GM19351 (cell line): ENCODE results near the gene CENPO.

ENCODE experiments used
- ATAC-seq: cut with Tn5 transposase; IDR thresholded peaks from one replicate; pipeline ENCODE4 v1.9.1; 2021; ENCODE audit warnings: mild to moderate bottlenecking, moderate library complexity; ENCODE audit not compliant: unreplicated experiment

The CENPO gene

GRCh38 chr2:24836206-24836605 is 43.0 kb downstream of the CENPO start:
- ATAC-seq: no peak

DNA sequence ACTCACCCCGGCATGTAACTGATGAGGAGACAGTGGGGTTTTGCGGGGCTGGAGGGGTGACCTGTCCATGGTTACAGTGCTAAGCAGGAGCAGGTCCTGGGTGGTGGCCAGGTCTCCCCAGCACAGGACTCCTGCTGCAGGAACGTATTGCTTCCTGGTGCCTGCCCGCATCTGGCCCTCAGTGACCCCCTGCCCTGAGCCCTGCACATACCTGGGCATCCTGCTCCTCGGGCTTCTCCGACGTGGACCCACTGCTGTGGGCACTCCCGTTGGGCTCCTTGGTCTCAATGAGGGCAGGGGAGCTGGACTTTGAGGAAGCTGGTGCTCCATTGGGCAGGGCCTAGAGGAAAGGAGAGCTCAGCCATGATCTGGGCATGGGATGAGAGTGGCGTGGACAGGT is 43.5 kb downstream of the CENPO start:
- no peak for ATAC-seq

GRCh38 chr2:24837996-24838513 is 44.8 kb downstream of the CENPO start:
- ATAC-seq: no peak

DNA sequence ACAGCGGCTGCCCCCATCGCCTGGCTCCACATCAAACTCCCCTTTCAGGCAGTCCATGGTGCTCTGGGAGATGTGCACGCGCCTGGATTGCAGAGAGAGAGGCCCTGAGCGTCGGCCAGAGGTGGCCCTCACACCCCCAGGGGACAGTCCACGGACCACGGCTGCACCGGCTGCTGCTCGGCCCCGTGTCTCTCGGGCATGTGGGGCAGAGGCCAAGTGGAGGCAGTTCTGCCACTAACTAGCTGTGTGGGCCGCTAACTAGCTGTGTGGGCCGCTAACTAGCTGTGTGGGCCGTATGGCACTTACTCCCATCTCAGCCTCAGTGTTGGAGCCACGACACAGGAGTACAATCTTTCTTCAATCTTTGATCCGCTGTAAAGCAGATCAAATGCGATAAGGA is 45.3 kb downstream of the CENPO start:
- no peak for ATAC-seq

DNA sequence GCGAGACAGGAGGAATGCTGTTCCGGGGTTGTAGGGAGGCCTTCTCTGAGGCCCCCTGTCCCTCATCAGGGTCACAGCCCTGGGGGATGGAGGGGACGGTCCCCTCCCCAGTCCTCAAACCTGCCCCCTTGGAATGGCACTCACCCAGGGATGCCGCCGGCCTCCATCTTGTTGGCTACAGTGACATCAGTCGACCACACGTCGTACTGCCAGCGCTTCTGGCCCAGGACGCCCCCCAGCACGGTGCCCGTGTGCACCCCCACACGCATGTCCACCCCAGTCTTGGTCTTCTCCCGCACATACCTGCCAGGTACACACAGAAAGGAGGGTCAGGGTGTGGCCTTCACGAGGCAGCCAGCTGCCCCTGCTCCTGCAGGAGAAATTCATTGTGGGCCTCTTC is 46.5 kb downstream of the CENPO start:
- ATAC-seq: no peak

- ATAC-seq: no peak
Measured at GRCh38 chr2:24840164-24840869, 47.1 kb downstream of the CENPO start.

DNA sequence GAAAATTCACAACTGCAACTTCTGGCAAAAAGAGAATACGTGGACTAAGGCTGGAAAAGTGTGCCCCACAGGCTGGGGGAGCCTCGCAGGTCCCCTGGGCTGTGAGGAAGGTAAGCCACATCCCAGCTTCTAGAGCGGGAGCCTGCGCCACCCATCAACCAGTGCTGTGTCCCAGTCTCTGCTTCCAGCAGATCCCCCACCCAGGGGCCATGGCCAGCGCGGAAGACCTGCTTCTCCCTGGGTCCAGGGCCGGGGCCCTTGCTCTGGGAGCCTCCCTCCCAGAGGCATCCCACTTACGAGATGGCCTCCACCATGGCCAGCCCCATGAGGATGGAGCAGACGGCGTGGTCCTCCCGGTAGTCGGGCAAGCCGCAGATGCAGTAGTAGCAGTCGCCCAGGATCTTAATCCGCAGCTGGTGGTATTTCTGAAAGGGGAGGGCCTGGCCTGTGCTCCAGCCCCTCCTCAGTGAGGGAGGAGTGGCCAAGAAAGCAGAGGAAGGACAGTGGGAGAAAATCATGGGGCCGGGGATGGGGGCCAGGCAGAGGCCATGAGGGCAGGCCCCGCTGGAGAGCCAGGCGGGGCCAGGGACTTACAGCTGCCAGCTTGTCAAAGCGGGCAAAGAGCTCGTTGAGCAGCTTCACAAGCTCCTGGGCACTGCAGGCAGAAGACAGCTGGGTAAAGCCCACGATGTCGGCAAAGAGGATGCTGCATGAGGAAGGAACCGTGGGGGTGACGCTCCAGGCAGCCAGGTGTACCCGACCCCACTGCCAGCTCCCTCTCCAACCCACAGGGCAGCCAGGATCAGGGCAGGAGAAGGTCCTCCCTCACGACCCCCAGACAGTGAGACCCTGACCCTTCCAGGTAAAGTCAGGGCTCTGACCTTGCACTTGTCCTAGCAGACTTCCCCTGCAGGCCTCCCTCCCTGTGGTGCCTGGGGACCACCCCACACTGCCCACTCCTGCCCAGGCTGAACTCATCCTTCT is 48.0 kb downstream of the CENPO start:
- no peak for ATAC-seq

DNA sequence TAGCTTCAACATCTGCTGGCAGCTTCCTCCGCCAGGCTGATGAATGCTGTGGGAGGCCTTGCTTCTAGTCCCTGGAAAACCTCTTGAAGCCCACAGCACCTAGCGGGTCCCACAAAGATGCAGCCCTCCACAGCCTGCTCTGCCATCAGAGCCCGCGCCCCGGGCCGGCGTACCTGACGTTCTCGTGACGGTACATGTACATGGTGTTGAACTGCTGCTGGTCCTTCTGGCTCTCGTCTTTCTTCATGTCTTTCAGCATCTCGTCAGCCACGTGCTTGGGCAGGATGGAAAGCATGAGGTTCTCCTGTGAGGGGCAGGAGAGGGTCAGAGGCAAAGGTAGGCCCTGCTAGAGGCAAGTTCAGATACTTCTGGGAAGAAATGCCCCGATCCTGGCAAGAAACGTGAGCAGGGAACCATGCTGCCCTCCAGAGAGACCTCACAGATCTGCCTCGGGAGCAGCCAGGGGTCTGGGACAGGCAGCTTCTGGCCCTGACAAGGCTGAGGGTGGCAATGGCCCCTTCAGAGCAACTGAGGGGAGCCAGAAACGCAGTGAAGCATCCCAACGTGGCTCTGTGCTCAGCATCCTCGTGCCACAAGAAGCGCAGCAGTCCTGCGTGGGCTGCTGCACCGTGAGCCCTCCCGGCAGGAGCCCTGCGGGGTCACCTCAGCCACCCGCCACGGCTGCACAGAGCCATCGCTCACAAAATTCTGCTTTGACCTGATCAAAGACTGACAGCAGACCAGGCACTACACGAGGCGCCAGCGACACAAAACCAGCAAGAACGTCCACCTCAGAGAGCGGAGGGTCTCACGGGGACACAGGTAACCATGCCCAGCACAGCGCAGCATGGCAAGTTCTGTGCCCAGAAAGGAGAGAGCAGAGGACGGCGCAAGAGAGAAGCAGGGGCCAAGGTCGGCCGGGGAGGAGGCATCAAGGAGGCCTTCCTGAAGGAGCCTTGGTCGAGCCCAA is 49.1 kb downstream of the CENPO start:
- ATAC-seq: no peak

DNA sequence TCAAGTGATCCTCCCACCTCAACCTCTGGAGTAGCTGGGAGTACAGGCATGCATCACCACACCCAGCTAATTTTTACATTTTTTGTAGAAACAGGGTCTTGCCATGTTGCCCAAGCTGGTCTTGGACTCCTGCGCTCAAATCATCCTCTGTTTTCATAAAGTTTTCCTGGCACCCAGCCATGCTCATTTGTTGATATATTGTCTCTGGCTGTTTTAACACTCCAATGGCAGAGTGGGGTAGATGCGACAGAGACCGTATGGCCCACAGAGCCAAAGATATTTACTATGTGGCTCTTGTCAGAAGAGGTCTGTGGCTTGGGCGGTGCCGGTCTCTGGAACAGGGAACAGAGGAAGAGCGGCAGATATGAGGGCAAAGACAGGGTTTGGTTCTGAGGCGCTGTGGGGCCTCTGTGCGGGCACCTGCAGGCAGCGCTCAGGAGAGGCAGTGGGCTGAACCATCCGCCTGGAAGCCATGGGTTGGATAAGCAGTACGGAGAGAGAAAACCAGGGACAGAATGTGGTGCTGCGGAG is 50.2 kb downstream of the CENPO start:
- ATAC-seq: no peak

- ATAC-seq: no peak
Measured at GRCh38 chr2:24844023-24844685, 50.9 kb downstream of the CENPO start.

DNA sequence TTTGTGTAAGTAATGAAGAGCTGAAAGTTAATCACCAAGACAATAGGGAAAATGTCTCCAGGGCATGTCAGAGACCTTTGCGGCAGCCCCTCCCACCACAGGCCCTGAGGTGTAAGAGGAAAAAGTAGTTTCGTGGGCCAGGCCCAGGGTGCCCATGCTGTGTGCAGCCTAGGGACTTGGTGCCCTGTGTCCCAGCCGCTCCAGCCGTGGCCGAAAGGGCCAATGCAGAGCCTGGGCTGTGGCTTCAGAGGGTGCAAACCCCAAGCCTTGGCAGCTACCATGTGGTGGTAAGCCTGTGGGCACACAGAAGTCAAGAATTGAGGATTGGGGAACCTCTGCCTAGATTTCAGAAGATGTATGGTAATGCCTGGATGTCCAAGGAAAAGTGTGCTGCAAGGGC is 52.5 kb downstream of the CENPO start:
- ATAC-seq: no peak

GRCh38 chr2:24850944-24851343 is 57.7 kb downstream of the CENPO start:
- ATAC-seq: no peak

GRCh38 chr2:24852026-24852425 is 58.8 kb downstream of the CENPO start:
- no peak for ATAC-seq

GRCh38 chr2:24852431-24853020 is 59.3 kb downstream of the CENPO start:
- ATAC-seq: no peak

DNA sequence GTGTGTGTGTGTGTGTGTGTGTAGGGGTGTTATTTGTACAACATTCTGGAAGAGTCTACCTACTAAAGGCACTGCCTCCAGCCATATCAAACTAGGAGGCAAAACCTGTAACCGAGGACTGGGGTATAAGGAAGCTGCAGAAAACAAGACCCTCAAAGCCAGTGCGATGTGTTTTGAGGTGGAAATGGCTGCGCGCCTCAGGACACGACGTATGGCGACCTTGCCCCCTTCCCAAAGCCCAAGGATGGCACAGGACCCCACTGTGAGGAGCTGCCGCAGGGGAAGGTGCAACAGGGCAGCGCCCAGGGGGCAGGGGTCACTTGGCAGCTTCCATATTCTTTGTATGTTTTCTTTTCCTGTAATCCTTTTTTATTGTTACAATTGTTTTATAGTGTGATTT is 59.8 kb downstream of the CENPO start:
- ATAC-seq: no peak

DNA sequence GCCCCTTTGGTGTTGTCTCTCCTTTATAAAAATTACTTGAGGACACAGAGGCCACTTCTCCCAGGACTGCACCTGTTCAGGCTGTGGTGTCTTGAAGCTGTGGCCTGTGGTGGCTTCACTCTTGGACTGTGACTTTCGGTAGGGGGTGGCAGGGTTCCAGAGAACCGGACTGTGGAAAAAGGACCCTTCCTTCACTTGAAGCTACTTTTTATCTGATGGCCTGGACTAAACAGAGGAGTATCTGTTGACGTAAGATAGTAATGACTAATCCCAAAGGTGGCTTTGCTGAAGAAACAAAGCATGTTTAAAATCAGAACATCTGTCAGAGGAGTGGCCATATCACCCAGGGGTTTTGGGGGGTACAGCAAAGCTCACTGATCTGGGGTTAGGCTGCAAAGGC is 60.8 kb downstream of the CENPO start:
- ATAC-seq: no peak

GRCh38 chr2:24855022-24855622 is 61.9 kb downstream of the CENPO start:
- no peak for ATAC-seq

DNA sequence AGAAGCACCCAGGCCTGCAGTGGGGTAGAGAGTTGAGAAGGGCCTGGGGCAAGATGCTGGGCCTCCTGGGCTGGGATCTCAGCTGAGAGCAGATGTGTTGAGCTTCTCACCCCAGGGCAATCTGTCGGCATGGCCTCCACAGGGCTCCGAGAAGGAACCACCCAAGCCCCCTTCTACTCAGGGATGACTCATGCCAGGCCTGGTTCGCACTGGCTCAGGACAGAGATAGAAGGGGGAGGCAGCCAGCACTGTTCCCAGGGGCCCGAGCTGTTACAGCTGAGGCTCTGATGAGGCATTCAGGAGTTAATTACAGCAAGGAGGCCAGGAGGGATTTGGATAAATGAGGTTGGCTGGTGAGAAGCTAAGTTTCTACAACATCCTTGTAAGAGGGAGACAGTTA is 62.5 kb downstream of the CENPO start:
- no peak for ATAC-seq

GRCh38 chr2:24856791-24857211 is 63.6 kb downstream of the CENPO start:
- no peak for ATAC-seq
